ENCODE data around the gene PKD1.
"Not testable (repeated sequence)": the region's sequence is repeated elsewhere in the genome, so short reads cannot be mapped to it uniquely, and the experiment has no call there.

GRCh38 chr16:2133797-2134196 is 1.9 kb downstream of the PKD1 start:
- not testable (repeated sequence) for TF ChIP-seq HMGXB4 (CRISPR knock-in tag; IDR thresholded peaks at IDR 0.05); PRDM15 (CRISPR knock-in tag; IDR thresholded peaks at IDR 0.05); TEAD4 (CRISPR knock-in tag; IDR thresholded peaks at IDR 0.05); CTCF (IDR thresholded peaks at IDR 0.05); MAX (CRISPR knock-in tag; IDR thresholded peaks at IDR 0.05); HMGA2 (CRISPR knock-in tag; IDR thresholded peaks at IDR 0.05)
